ENCODE measurements around the gene TMSB4Y. TPM values are rescaled to one million over a fixed set of nuclear protein-coding genes. Genes with fewer than 3 reads are reported as not detected.
A peak's percentile ranks its signal among the peaks of the same experiment; 100 is the strongest.

Gene TMSB4Y
- total RNA-seq (2014; rRNA removed; shearing (Covaris generic)) (0.43 TPM in 1 of 2 replicates, not detected in the other), polyA plus RNA-seq (2016; fragmentation: Nextera tagmentation; extraction: Ambion mirVana) (0.33 and 1.0 TPM in 2 replicates)

DNA sequence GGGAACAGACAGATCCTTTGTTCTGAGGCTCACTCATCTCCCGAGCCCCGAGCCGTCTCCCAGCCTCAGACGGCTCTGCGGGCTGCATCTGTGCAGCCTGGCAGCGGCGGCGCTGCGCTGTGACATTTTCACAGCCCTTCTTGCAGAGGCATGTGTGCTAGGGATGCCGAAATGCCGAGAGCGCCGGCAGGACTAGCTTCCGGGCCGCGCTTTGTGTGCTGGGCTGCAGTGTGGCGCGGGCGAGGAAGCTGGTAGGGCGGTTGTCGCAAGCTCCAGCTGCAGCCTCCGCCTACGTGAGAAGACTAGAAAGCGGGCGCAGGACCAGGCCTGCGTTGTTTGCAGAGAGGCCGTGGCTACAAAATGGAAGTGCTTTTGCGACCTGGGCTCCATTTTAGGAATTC, at the start of gene TMSB4Y:
TSS of gene TMSB4Y (plus strand) at position 332 of the 401 bp plus-strand sequence.
- peak within 1 kb of the TSS; percentile 91 for H3K27ac ChIP-seq
- peak within 1 kb of the TSS; percentile 98 for H3K4me2 ChIP-seq (ENCODE audit: unreplicated experiment)
- peak; percentile 87 for DNase-seq
- peak within 1 kb of the TSS; percentile 87 for H3K4me3 ChIP-seq
- no peaks in the 10 kb centered on the region for H3K27me3 ChIP-seq (replicated peaks; ENCODE audit: insufficient read depth)
- WGBS, 2 experiments (ENCODE audit: low coverage in 1 of 2, low lambda C conversion rate in 2 of 2, missing lambda C conversion rate in 2 of 2): 0 to 1% methylated on average over 9 to 28 of the region's 28 CpGs
- H3K79me2 ChIP-seq (ENCODE audit: insufficient read depth): no peaks in the 10 kb centered on the region
- in situ Hi-C loops (cut with MboI): no loop called here
- peak within 1 kb of the TSS; percentile 94 for H3K9ac ChIP-seq
- no peaks in the 10 kb centered on the region for H3F3A ChIP-seq (ENCODE audit: insufficient read depth)
- H2AFZ ChIP-seq: peak within 1 kb of the TSS; percentile 99
- no peaks in the 10 kb centered on the region for H3K4me1 ChIP-seq (ENCODE audit: insufficient read depth)
- no peaks in the 10 kb centered on the region for H3K36me3 ChIP-seq (ENCODE audit: low read depth)
- TF ChIP-seq EZH2phosphoT487 (IDR thresholded peaks at IDR 0.05; ENCODE audit: insufficient read depth, low read depth) (no peak), EZH2 (IDR thresholded peaks at IDR 0.05; ENCODE audit: insufficient read depth, poor library complexity, severe bottlenecking) (no peak)
- H3K9me3 ChIP-seq (ENCODE audit: low read depth): no peaks in the 10 kb centered on the region
- no peaks in the 10 kb centered on the region for H3K9me2 ChIP-seq (ENCODE audit: insufficient read depth)
- no peaks in the 10 kb centered on the region for H4K20me1 ChIP-seq (ENCODE audit: insufficient read depth)

GRCh38 chrY:13664162-13664561, 39.5 kb upstream of the TMSB4Y start:
- Histone ChIP-seq H3F3A (ENCODE audit: insufficient read depth) (no peaks in the 10 kb centered on the region), H3K36me3 (ENCODE audit: low read depth) (no peaks in the 10 kb centered on the region), H3K9me2 (ENCODE audit: insufficient read depth) (no peaks in the 10 kb centered on the region), H3K9me3 (ENCODE audit: low read depth) (no peaks in the 10 kb centered on the region), H4K20me1 (ENCODE audit: insufficient read depth) (no peaks in the 10 kb centered on the region), H3K9ac (no peak overlapping the region), H3K4me1 (ENCODE audit: insufficient read depth) (no peaks in the 10 kb centered on the region), H3K4me3 (no peak overlapping the region), H3K27me3 (replicated peaks; ENCODE audit: insufficient read depth) (no peaks in the 10 kb centered on the region), H3K79me2 (ENCODE audit: insufficient read depth) (no peaks in the 10 kb centered on the region), H3K4me2 (ENCODE audit: unreplicated experiment) (no peak overlapping the region), H2AFZ (no peak overlapping the region), H3K27ac (no peak overlapping the region)
- in situ Hi-C loops (cut with MboI): no loop called here
- DNase-seq: no peak
- WGBS, 2 experiments (ENCODE audit: low coverage in 1 of 2, low lambda C conversion rate in 2 of 2, missing lambda C conversion rate in 2 of 2): 42 to 75% methylated on average over 1 of the region's 1 CpG
- no peak for TF ChIP-seq EZH2 (IDR thresholded peaks at IDR 0.05; ENCODE audit: insufficient read depth, poor library complexity, severe bottlenecking)
- no peak for TF ChIP-seq EZH2phosphoT487 (IDR thresholded peaks at IDR 0.05; ENCODE audit: insufficient read depth, low read depth)

GRCh38 chrY:13671122-13671521, 32.6 kb upstream of the TMSB4Y start:
- Histone ChIP-seq H2AFZ (no peak overlapping the region), H3K79me2 (ENCODE audit: insufficient read depth) (no peaks in the 10 kb centered on the region), H3K9ac (no peak overlapping the region), H3K9me3 (ENCODE audit: low read depth) (no peaks in the 10 kb centered on the region), H3K27me3 (replicated peaks; ENCODE audit: insufficient read depth) (no peaks in the 10 kb centered on the region), H3K4me2 (ENCODE audit: unreplicated experiment) (no peak overlapping the region), H3K9me2 (ENCODE audit: insufficient read depth) (no peaks in the 10 kb centered on the region), H3K4me3 (no peak overlapping the region), H3K27ac (no peak overlapping the region), H4K20me1 (ENCODE audit: insufficient read depth) (no peaks in the 10 kb centered on the region), H3K4me1 (ENCODE audit: insufficient read depth) (no peaks in the 10 kb centered on the region), H3F3A (ENCODE audit: insufficient read depth) (no peaks in the 10 kb centered on the region), H3K36me3 (ENCODE audit: low read depth) (no peaks in the 10 kb centered on the region)
- TF ChIP-seq EZH2phosphoT487 (IDR thresholded peaks at IDR 0.05; ENCODE audit: insufficient read depth, low read depth): no peak
- TF ChIP-seq EZH2 (IDR thresholded peaks at IDR 0.05; ENCODE audit: insufficient read depth, poor library complexity, severe bottlenecking): no peak
- DNase-seq: no peak
- WGBS, 2 experiments (ENCODE audit: low coverage in 1 of 2, low lambda C conversion rate in 2 of 2, missing lambda C conversion rate in 2 of 2): 61% methylated on average over 2 of the region's 2 CpGs; no CpG with 5 or more reads in 1 of the 2 experiments
- in situ Hi-C loops (cut with MboI): no loop called here

GRCh38 chrY:13702276-13702675, 1.4 kb upstream of the TMSB4Y start:
- Histone ChIP-seq H2AFZ (no peak overlapping the region), H3K27ac (no peak overlapping the region), H3K36me3 (ENCODE audit: low read depth) (no peaks in the 10 kb centered on the region), H3K9me2 (ENCODE audit: insufficient read depth) (no peaks in the 10 kb centered on the region), H3K4me3 (no peak overlapping the region), H3K79me2 (ENCODE audit: insufficient read depth) (no peaks in the 10 kb centered on the region), H3K9ac (no peak overlapping the region), H3K9me3 (ENCODE audit: low read depth) (no peaks in the 10 kb centered on the region), H3K27me3 (replicated peaks; ENCODE audit: insufficient read depth) (no peaks in the 10 kb centered on the region), H3K4me1 (ENCODE audit: insufficient read depth) (no peaks in the 10 kb centered on the region), H3F3A (ENCODE audit: insufficient read depth) (no peaks in the 10 kb centered on the region), H4K20me1 (ENCODE audit: insufficient read depth) (no peaks in the 10 kb centered on the region), H3K4me2 (ENCODE audit: unreplicated experiment) (no peak overlapping the region)
- no peak for DNase-seq
- 95% methylated on average over 10 to 11 of the region's 11 CpGs for WGBS, 2 experiments (ENCODE audit: low coverage in 1 of 2, low lambda C conversion rate in 2 of 2, missing lambda C conversion rate in 2 of 2)
- in situ Hi-C loops (cut with MboI): no loop called here
- TF ChIP-seq EZH2 (IDR thresholded peaks at IDR 0.05; ENCODE audit: insufficient read depth, poor library complexity, severe bottlenecking): no peak
- TF ChIP-seq EZH2phosphoT487 (IDR thresholded peaks at IDR 0.05; ENCODE audit: insufficient read depth, low read depth): no peak
